Effector memory CD4-positive, alpha-beta T cell (primary cell): ENCODE data around the gene ZSWIM3.

Experiments
- DNase-seq, 3 donors: peaks; one replicate each; pipeline ENCODE4 v3.0.0-alpha.2; 2020
- H3K27ac ChIP-seq: 2 replicates; pipeline ENCODE4 v1.7.0; 2013; ENCODE audit warnings: mild to moderate bottlenecking, low read length, moderate library complexity; ENCODE audit not compliant: insufficient read depth, poor library complexity, severe bottlenecking
- H3K27me3 ChIP-seq: replicated peaks from 2 replicates; pipeline ENCODE4 v1.7.0; 2013; ENCODE audit warnings: mild to moderate bottlenecking, low read length; ENCODE audit not compliant: insufficient read depth, control insufficient read depth, poor library complexity, severe bottlenecking
- H3K36me3 ChIP-seq: 2 replicates; pipeline ENCODE4 v1.7.0; 2013; ENCODE audit warnings: mild to moderate bottlenecking, low read length, moderate library complexity; ENCODE audit not compliant: control insufficient read depth, insufficient read depth
- H3K4me1 ChIP-seq: 2 replicates; pipeline ENCODE4 v1.7.0; 2013; ENCODE audit warnings: low read length, mild to moderate bottlenecking; ENCODE audit not compliant: control insufficient read depth, insufficient read depth, poor library complexity, severe bottlenecking
- H3K4me3 ChIP-seq: 2 replicates; pipeline ENCODE4 v1.7.0; 2013; ENCODE audit warnings: low read length, low read depth, mild to moderate bottlenecking; ENCODE audit not compliant: insufficient read depth, poor library complexity, severe bottlenecking
- H3K9me3 ChIP-seq: 2 replicates; pipeline ENCODE4 v1.7.0; 2013; ENCODE audit warnings: mild to moderate bottlenecking, low read length, moderate library complexity; ENCODE audit not compliant: control insufficient read depth

The ZSWIM3 gene

GRCh38 chr20:45842169-45842812 is 15.1 kb upstream of the ZSWIM3 start:
- no peaks in the 10 kb centered on the region for H3K4me1 ChIP-seq
- peaks cover 54% of the 10 kb centered on the region for H3K36me3 ChIP-seq
- no peak overlapping the region for H3K27ac ChIP-seq
- H3K27me3 ChIP-seq, result no peaks in the 10 kb centered on the region
- no peaks in the 10 kb centered on the region for H3K9me3 ChIP-seq
- no peak for DNase-seq
- H3K4me3 ChIP-seq, result no peak overlapping the region

GRCh38 chr20:45843506-45843905 is 13.9 kb upstream of the ZSWIM3 start:
- Histone ChIP-seq H3K4me1 (no peaks in the 10 kb centered on the region), H3K36me3 (peaks cover 60% of the 10 kb centered on the region), H3K4me3 (no peak overlapping the region), H3K27ac (no peak overlapping the region), H3K9me3 (no peaks in the 10 kb centered on the region), H3K27me3 (no peaks in the 10 kb centered on the region)
- no peak for DNase-seq

GRCh38 chr20:45845452-45845851 is 12.0 kb upstream of the ZSWIM3 start:
- Histone ChIP-seq H3K36me3 (peaks cover 61% of the 10 kb centered on the region), H3K27me3 (no peaks in the 10 kb centered on the region), H3K27ac (no peak overlapping the region), H3K4me1 (no peaks in the 10 kb centered on the region), H3K4me3 (no peak overlapping the region), H3K9me3 (no peaks in the 10 kb centered on the region)
- no peak for DNase-seq

- Histone ChIP-seq H3K9me3 (no peaks in the 10 kb centered on the region), H3K36me3 (peaks cover 42% of the 10 kb centered on the region), H3K27me3 (no peaks in the 10 kb centered on the region), H3K4me1 (no peaks in the 10 kb centered on the region), H3K27ac (no peak overlapping the region), H3K4me3 (no peak overlapping the region)
- DNase-seq, result no peak
These were observed 9.0 kb upstream of the ZSWIM3 start for GRCh38 chr20:45848421-45848820.

- Histone ChIP-seq H3K27ac (no peak overlapping the region), H3K4me1 (no peaks in the 10 kb centered on the region), H3K27me3 (no peaks in the 10 kb centered on the region), H3K4me3 (no peak overlapping the region), H3K9me3 (no peaks in the 10 kb centered on the region), H3K36me3 (peaks cover 36% of the 10 kb centered on the region)
- DNase-seq, result no peak
These were observed 8.3 kb upstream of the ZSWIM3 start for GRCh38 chr20:45848969-45849582.

GRCh38 chr20:45850238-45850637 is 7.2 kb upstream of the ZSWIM3 start:
- DNase-seq, result no peak
- Histone ChIP-seq H3K4me3 (no peak overlapping the region), H3K27me3 (no peaks in the 10 kb centered on the region), H3K4me1 (peaks cover 4% of the 10 kb centered on the region), H3K36me3 (peaks cover 26% of the 10 kb centered on the region), H3K27ac (no peak overlapping the region), H3K9me3 (no peaks in the 10 kb centered on the region)

GRCh38 chr20:45850926-45851325 is 6.5 kb upstream of the ZSWIM3 start:
- Histone ChIP-seq H3K27ac (no peak overlapping the region), H3K4me1 (peaks cover 7% of the 10 kb centered on the region), H3K4me3 (no peak overlapping the region), H3K9me3 (no peaks in the 10 kb centered on the region), H3K27me3 (no peaks in the 10 kb centered on the region), H3K36me3 (peaks cover 19% of the 10 kb centered on the region)
- DNase-seq, result no peak

GRCh38 chr20:45851501-45851900 is 5.9 kb upstream of the ZSWIM3 start:
- H3K27me3 ChIP-seq, result no peaks in the 10 kb centered on the region
- H3K36me3 ChIP-seq, result peaks cover 13% of the 10 kb centered on the region
- H3K4me1 ChIP-seq, result peaks cover 11% of the 10 kb centered on the region
- DNase-seq, result no peak
- H3K4me3 ChIP-seq, result no peak overlapping the region
- H3K9me3 ChIP-seq, result no peaks in the 10 kb centered on the region
- H3K27ac ChIP-seq, result no peak overlapping the region

GRCh38 chr20:45852326-45852725 is 5.1 kb upstream of the ZSWIM3 start:
- H3K4me1 ChIP-seq, result peaks cover 11% of the 10 kb centered on the region
- peaks cover 12% of the 10 kb centered on the region for H3K36me3 ChIP-seq
- H3K9me3 ChIP-seq, result no peaks in the 10 kb centered on the region
- no peak for DNase-seq
- H3K4me3 ChIP-seq, result no peak overlapping the region
- H3K27me3 ChIP-seq, result no peaks in the 10 kb centered on the region
- no peak overlapping the region for H3K27ac ChIP-seq

- Histone ChIP-seq H3K4me1 (peaks cover 11% of the 10 kb centered on the region), H3K27me3 (no peaks in the 10 kb centered on the region), H3K27ac (no peak overlapping the region), H3K9me3 (no peaks in the 10 kb centered on the region), H3K36me3 (peaks cover 7% of the 10 kb centered on the region), H3K4me3 (no peak overlapping the region)
- no peak for DNase-seq
These were observed 3.9 kb upstream of the ZSWIM3 start for GRCh38 chr20:45853484-45853883.
